ENCODE measurements around the gene TMEM101. TPM values are rescaled to one million over a fixed set of nuclear protein-coding genes. Genes with fewer than 3 reads are reported as not detected.

TMEM101 gene
- total and polyA plus RNA-seq, 2 of the 8 experiments (the other 6 are each of a cell fraction or from before 2014, with no cell fraction given): 16.1 to 44.7 TPM

- TF ChIP-seq RBBP5 (IDR thresholded peaks at IDR 0.05; ENCODE audit: borderline replicate concordance, low read depth, low read length) (no peak), SP1 (IDR thresholded peaks at IDR 0.05; ENCODE audit: low read depth, low read length) (no peak), TCF12 (IDR thresholded peaks at IDR 0.05; ENCODE audit: low read depth, low read length) (no peak), CEBPB (IDR thresholded peaks at IDR 0.05; ENCODE audit: low read depth, low read length) (no peak), BRCA1 (IDR thresholded peaks at IDR 0.05; ENCODE audit: low read depth, low read length) (no peak), SP4 (IDR thresholded peaks at IDR 0.05; ENCODE audit: low read length) (no peak), BCL11A (IDR thresholded peaks at IDR 0.05; ENCODE audit: low read depth in 2 of 2, low read length in 2 of 2) (no peak), EZH2 (IDR thresholded peaks at IDR 0.05; ENCODE audit: low read depth, low read length, severe bottlenecking) (no peak)
Measured at GRCh38 chr17:44038604-44039011, 23.8 kb upstream of the TMEM101 start (continued).

Measured in H1 (cell line).